NB4 (cell line): ENCODE data around the gene ZNF497.

Experiments
- MYC ChIP-seq: IDR thresholded peaks from 2 replicates; pipeline ENCODE4 v1.6.1; 2011; ENCODE audit warnings: low read depth, low read length
- POLR2A ChIP-seq: IDR thresholded peaks from 2 replicates; pipeline ENCODE4 v1.6.1; 2011; ENCODE audit warnings: mild to moderate bottlenecking; ENCODE audit not compliant: insufficient read length; ENCODE audit errors: extremely low read depth
- TF ChIP-seq, protein P1 (sequence below): IDR thresholded peaks from one replicate; pipeline ENCODE4 v1.5.1; 2012; ENCODE audit warnings: low read depth, low read length
- TF ChIP-seq, protein P2 (sequence below): IDR thresholded peaks from 2 replicates; pipeline ENCODE4 v1.6.1; 2011; ENCODE audit warnings: low read depth, low read length

DNA sequence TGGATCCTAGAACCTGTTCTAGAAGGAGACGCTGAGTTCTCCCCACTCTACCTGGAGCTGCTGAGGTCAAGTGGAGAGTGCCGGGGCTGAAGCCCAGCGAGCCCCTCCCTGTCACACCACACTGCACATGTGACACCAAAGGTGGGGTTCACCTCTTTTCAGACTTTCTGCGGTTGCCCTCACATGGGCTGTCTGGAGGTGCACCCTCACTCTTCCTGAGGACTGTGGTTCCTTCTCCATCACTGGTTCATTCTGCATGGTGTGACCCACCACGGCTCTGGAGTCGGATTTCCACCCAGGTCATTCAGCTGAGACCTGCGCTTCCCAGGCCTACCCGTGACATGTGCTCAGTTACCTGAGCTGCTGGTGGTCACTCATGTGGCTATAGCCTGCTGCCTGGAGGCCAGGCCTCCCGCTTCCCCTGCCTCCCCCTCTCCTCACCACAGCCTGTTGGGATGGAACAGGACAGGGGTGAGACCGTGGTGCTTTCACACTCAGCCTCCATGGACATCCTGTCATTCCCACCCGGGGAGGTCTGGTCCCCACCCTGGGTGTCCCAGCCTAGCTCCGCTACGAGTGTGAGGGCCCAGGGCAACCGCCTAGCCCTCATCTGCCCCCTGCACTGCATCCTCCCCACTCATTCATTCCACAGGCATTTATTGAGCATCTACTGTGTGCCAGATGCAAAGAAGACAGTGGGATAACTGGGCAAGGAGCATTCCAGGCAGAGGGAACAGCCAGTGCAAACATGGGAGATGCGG, 8.7 kb downstream of the ZNF497 start:
- TF ChIP-seq, protein P1, sequence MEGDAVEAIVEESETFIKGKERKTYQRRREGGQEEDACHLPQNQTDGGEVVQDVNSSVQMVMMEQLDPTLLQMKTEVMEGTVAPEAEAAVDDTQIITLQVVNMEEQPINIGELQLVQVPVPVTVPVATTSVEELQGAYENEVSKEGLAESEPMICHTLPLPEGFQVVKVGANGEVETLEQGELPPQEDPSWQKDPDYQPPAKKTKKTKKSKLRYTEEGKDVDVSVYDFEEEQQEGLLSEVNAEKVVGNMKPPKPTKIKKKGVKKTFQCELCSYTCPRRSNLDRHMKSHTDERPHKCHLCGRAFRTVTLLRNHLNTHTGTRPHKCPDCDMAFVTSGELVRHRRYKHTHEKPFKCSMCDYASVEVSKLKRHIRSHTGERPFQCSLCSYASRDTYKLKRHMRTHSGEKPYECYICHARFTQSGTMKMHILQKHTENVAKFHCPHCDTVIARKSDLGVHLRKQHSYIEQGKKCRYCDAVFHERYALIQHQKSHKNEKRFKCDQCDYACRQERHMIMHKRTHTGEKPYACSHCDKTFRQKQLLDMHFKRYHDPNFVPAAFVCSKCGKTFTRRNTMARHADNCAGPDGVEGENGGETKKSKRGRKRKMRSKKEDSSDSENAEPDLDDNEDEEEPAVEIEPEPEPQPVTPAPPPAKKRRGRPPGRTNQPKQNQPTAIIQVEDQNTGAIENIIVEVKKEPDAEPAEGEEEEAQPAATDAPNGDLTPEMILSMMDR: no peak
- no peak for TF ChIP-seq POLR2A
- TF ChIP-seq, protein P2, sequence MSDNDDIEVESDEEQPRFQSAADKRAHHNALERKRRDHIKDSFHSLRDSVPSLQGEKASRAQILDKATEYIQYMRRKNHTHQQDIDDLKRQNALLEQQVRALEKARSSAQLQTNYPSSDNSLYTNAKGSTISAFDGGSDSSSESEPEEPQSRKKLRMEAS: no peak
- no peak for TF ChIP-seq MYC
